Nephron progenitor cell (in vitro differentiated cells): Measurements from ENCODE around the gene UBLCP1.

ENCODE experiments used
- DNase-seq: peaks from one replicate; pipeline ENCODE4 v3.0.0; 2021
- H3K27ac Mint-ChIP-seq: 2 replicates; pipeline ENCODE4 v1.8.0; 2021; ENCODE audit warnings: mild to moderate bottlenecking, moderate library complexity, mixed read lengths
- H3K27me3 Mint-ChIP-seq: 2 replicates; pipeline ENCODE4 v1.8.0; 2021; ENCODE audit warnings: mild to moderate bottlenecking, low read depth, mixed read lengths; ENCODE audit not compliant: poor library complexity
- H3K36me3 Mint-ChIP-seq: 2 replicates; pipeline ENCODE4 v1.8.0; 2021; ENCODE audit warnings: low read depth, mixed read lengths
- H3K4me1 Mint-ChIP-seq: 2 replicates; pipeline ENCODE4 v1.8.0; 2021; ENCODE audit warnings: mixed read lengths
- H3K4me3 Mint-ChIP-seq: 2 replicates; pipeline ENCODE4 v1.8.0; 2021; ENCODE audit warnings: mild to moderate bottlenecking, moderate library complexity, mixed read lengths
- H3K9me3 Mint-ChIP-seq: 2 replicates; pipeline ENCODE4 v1.8.0; 2021; ENCODE audit warnings: mild to moderate bottlenecking, moderate library complexity, mixed read lengths
- TF ChIP-seq, protein P1 (sequence below): fragments of 200-600 bp; sonication (generic); IDR thresholded peaks from 2 replicates; pipeline ENCODE4 v1.5.0; 2021; ENCODE audit warnings: antibody characterized with exemption

The UBLCP1 gene

DNA sequence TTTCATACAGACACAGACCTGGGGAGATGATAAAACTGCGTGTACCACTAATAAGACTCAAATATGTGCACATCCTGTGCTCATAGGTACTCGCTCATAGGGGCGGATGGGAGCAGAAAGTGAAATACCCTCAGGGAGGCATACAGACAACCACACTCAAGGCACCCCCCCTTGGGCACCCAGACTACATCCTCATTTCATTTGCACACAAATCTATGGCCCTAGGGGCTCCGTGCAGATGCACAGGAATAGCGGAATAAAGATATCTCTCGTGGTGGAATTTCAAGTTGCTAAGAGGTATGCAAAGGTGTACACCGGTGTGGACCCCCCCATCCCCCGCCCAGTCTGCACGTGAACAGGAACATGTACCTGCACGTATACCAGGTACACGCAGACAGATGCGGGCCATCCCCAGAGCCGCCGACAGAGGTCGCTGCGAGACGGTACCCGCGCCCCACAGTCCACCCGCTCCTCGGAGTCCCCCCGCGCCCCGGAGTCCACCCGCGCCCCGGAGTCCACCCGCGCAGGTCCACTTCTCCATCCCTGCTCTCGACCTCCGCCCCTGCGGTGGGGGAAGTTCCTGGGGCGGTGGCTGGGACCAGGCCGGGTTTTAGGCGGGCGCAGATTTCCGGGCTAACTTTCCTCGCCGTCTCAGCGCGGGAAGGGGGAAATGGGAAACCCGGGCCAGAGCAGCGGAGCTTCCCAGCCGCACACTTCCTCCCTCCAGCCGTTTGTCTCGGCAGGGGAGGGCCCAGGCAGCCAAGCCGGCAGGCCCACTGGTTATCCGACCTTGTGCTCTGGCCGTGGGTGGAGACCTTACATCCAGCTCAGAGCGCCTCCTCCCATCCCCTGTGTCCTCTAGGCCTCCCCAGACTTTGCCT is 68.2 kb downstream of the UBLCP1 start:
- DNase-seq: peak; percentile 88
- Mint-ChIP-seq H3K27me3 (peaks cover 38% of the 10 kb centered on the region), H3K9me3 (no peaks in the 10 kb centered on the region), H3K27ac (no peak overlapping the region), H3K4me1 (no peaks in the 10 kb centered on the region), H3K36me3 (no peaks in the 10 kb centered on the region), H3K4me3 (peak overlapping the region; percentile 82)
- TF ChIP-seq, protein P1, sequence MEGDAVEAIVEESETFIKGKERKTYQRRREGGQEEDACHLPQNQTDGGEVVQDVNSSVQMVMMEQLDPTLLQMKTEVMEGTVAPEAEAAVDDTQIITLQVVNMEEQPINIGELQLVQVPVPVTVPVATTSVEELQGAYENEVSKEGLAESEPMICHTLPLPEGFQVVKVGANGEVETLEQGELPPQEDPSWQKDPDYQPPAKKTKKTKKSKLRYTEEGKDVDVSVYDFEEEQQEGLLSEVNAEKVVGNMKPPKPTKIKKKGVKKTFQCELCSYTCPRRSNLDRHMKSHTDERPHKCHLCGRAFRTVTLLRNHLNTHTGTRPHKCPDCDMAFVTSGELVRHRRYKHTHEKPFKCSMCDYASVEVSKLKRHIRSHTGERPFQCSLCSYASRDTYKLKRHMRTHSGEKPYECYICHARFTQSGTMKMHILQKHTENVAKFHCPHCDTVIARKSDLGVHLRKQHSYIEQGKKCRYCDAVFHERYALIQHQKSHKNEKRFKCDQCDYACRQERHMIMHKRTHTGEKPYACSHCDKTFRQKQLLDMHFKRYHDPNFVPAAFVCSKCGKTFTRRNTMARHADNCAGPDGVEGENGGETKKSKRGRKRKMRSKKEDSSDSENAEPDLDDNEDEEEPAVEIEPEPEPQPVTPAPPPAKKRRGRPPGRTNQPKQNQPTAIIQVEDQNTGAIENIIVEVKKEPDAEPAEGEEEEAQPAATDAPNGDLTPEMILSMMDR: peak; percentile 75

DNA sequence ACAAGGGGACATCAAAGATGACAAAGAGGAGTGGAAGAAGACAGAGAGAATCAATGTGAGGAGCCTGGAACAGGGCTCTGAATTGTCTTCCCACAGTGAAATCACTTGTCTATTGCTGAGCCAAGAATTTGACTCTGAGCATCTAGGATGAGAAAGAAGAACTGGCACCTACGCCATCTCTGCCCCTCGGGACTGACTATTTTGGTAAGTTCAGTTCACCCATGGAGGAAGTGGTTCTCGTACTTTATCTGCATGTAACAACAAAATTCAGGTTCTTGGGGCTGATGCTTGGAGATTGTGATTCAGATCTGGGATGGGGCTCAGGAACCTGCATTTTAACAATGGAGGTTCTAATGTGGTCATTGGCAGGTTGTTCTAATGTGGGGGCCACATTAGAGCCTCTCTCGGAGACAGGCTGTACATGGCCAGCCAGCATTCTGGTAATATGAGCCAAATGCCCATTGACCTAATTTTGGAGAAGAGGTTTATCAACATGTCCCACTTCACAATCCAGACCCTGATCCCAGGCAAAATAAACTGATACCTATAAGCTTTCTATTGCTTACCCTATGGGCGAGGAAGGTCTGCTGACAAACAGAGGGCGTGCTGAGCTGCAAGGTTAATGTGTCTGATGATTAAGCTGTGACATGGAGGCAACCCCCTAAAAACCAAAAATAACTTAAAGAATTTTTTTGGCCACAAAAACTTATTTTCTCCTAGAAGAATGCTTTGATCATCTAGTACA is 69.9 kb downstream of the UBLCP1 start:
- Mint-ChIP-seq H3K27ac (no peak overlapping the region), H3K36me3 (no peaks in the 10 kb centered on the region), H3K9me3 (no peaks in the 10 kb centered on the region), H3K4me1 (no peaks in the 10 kb centered on the region), H3K4me3 (peak overlapping the region; percentile 18), H3K27me3 (peaks cover 35% of the 10 kb centered on the region)
- DNase-seq: no peak
- TF ChIP-seq, protein P1: no peak

- no peaks in the 10 kb centered on the region for H3K9me3 Mint-ChIP-seq
- no peaks in the 10 kb centered on the region for H3K36me3 Mint-ChIP-seq
- H3K27ac Mint-ChIP-seq: no peak overlapping the region
- H3K4me1 Mint-ChIP-seq: no peaks in the 10 kb centered on the region
- DNase-seq: no peak
- peaks cover 31% of the 10 kb centered on the region for H3K27me3 Mint-ChIP-seq
- TF ChIP-seq, protein P1: no peak
- H3K4me3 Mint-ChIP-seq: no peak overlapping the region
Measured at GRCh38 chr5:159333545-159333925, 70.4 kb downstream of the UBLCP1 start.
